Measurements from ENCODE around the gene SELENOM.

DNA sequence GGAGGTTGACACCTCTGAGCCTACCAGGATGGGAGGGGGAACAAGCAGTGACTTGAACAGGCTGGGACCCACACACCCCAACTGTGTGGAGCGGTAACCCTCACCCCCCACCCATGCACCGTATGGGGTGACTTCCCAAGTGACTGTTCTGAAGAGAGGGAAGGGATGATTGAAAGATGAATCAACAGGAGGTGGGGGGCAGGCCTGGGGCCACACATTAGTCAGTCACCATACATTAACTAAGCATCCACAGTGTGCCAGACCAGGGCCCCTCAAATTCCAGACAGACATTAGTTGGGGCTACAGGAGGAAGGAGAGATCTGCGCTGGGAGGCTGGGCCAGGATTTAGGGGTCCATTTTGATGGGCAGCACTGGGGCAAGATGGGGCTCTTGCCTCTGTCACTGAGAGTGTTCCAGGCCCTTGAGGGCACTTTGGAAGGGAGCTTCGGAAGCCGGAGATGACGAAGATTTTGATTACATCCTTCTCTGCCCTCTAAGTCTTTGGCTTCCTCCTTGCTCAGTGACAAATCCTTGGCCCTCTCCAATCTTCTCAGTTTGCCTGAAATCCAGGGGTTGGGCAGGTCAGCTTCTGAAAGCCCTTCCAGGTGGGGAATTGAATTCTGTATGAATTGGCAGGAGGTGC lies 25.3 kb downstream of the SELENOM start:
- TF ChIP-seq, protein P1, sequence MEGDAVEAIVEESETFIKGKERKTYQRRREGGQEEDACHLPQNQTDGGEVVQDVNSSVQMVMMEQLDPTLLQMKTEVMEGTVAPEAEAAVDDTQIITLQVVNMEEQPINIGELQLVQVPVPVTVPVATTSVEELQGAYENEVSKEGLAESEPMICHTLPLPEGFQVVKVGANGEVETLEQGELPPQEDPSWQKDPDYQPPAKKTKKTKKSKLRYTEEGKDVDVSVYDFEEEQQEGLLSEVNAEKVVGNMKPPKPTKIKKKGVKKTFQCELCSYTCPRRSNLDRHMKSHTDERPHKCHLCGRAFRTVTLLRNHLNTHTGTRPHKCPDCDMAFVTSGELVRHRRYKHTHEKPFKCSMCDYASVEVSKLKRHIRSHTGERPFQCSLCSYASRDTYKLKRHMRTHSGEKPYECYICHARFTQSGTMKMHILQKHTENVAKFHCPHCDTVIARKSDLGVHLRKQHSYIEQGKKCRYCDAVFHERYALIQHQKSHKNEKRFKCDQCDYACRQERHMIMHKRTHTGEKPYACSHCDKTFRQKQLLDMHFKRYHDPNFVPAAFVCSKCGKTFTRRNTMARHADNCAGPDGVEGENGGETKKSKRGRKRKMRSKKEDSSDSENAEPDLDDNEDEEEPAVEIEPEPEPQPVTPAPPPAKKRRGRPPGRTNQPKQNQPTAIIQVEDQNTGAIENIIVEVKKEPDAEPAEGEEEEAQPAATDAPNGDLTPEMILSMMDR (optimal IDR thresholded peaks at IDR 0.05 in 1 of 3, IDR thresholded peaks at IDR 0.05 in 1 of 3, conservative IDR thresholded peaks at IDR 0.05 in 1 of 3; ENCODE audit: extremely low read depth in 1 of 3, insufficient read depth in 2 of 3, low read length in 3 of 3), result no peak
- TF ChIP-seq EZH2 (IDR thresholded peaks at IDR 0.05; ENCODE audit: low read length), result no peak

Data from keratinocyte (primary cell).